GM18505 (cell line): ENCODE data around the gene AMBN.

Experiments
- ATAC-seq: cut with Tn5 transposase; IDR thresholded peaks from one replicate; pipeline ENCODE4 v1.9.1; 2021; ENCODE audit not compliant: unreplicated experiment
- POLR2A ChIP-seq: IDR thresholded peaks from 4 replicates; pipeline ENCODE4 v1.6.1; 2011; ENCODE audit warnings: borderline replicate concordance; ENCODE audit not compliant: insufficient read depth, insufficient read length; ENCODE audit errors: extremely low read depth

Gene AMBN

DNA sequence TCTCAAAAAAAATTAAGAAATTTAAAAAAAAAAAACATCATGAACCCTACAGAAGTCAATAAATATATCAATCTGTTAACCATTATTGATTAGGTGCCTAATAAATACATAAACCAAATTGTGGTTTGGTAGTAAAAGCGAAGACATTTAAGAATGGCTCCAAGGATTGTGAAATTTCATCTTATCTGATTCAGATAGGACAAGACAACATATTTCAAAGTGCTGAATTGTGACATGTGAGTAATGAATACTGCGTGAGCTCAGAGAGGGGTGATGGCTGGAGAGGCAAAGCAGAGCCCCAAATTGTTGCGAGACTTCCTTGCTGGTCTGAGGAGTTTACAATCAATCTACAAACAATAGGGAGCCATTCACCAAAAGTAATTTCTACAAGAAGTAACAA is 8.2 kb downstream of the AMBN start:
- TF ChIP-seq POLR2A = no peak

GRCh38 chr4:70600977-70601376 is 8.9 kb downstream of the AMBN start:
- no peak for TF ChIP-seq POLR2A
- ATAC-seq = no peak

More for the DNA sequence above, 8.2 kb downstream of the AMBN start:
- no peak for ATAC-seq

GRCh38 chr4:70601422-70602039 is 9.5 kb downstream of the AMBN start:
- ATAC-seq = peak; percentile 96
- no peak for TF ChIP-seq POLR2A

DNA sequence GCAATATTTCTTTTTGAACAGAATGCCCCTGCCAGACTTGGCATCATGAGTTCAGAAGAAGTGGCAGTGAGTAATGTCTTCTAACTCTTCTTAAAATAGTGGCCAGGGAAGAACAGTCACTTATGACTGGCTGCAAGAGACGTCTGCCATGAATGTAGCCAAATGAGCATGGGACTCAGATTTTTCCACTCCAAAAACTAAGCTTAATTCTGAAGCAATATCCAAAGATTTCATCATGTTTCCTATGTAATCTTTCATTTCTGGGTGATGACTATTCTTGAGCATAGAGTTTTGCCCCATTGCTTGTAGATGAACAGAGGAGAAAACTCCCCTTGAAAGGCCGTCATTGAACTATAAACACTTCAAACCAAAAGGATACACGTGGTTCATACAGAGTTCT is 11.8 kb downstream of the AMBN start:
- TF ChIP-seq POLR2A = no peak
- no peak for ATAC-seq

- ATAC-seq = no peak
- TF ChIP-seq POLR2A = no peak
Measured at GRCh38 chr4:70606459-70606858, 14.4 kb downstream of the AMBN start.

- ATAC-seq = no peak
- no peak for TF ChIP-seq POLR2A
Measured at GRCh38 chr4:70607334-70607853, 15.3 kb downstream of the AMBN start.

GRCh38 chr4:70608324-70608723 is 16.3 kb downstream of the AMBN start:
- no peak for TF ChIP-seq POLR2A
- ATAC-seq = no peak

DNA sequence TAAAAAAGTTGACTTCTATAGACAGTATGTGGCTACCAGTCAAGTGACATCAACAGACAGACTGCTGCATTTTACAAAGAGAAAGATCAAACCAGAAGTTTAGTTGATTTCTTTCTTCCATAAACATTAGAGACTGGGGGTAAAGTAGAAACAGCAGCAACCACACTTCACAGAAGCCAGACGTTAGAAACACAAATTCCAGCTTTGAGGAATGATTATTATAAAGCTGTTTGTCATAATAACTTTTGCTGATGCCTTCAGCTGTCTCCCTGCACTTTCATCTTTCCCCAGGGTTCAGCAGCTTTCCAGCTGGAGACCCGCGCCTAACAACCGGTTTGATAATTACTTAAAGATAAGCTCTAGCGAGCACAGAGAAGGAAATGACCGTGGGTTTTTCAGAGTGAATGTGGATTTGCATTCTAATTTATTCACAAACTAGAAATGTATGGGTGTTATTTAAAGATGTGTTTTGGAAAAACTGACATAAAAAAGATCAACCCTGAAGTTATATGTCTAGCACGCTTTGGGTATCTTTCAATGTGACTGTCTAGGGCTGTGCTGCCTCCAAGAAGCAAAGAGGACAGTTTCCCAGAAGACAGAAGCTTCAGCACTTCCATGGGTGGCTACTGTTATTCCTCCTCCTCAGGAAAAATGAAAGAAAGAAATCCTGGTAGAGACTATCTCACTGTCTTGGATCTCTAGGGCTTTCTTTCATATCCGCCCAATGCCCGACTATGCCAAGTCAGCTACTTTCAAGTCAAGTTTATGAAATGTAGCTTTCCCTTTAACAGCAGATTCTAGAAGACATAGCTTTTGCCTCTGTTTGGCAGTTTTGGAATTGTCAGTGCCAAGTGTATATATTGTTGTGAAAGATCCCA is 21.5 kb downstream of the AMBN start:
- ATAC-seq = peak; percentile 67
- no peak for TF ChIP-seq POLR2A

GRCh38 chr4:70614184-70614555 is 22.1 kb downstream of the AMBN start:
- no peak for TF ChIP-seq POLR2A
- ATAC-seq = no peak

GRCh38 chr4:70619288-70619687 is 27.2 kb downstream of the AMBN start:
- TF ChIP-seq POLR2A = no peak
- no peak for ATAC-seq

DNA sequence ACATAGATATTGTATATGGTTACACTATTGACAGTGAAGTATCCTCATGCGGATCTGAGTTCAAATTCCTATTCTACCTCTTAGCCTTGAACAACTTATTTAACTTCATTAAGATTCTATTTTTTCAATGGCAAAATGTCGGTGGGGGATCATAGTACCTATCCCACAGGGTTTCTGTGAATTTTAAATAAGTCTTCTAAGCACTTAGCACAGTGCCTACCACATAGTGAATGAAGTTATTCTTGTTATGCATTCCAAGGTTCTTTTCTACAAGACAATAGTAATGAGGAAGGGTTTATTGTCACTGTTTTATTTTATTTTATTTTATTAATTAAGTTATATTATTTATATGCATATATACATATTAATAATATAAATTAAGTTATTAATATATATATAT is 27.7 kb downstream of the AMBN start:
- ATAC-seq = no peak
- no peak for TF ChIP-seq POLR2A

DNA sequence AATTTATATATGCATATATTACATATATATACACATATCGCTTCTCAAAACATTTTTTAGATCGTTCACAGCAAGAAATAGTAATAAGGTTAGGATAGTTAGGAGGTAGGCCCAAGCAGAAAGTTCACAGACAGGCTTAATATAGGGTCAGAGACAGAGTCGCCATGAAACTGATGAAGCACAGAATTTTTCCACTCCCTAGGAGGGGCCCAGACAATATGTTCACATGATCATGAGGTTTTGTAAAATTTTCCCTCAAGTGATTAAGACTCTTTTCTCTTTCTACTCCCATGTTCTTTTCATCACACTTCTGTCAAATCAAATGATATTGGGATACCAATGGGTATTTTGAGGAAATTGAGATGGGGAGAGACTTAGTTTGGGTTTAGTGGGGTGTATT is 31.3 kb downstream of the AMBN start:
- no peak for TF ChIP-seq POLR2A

DNA sequence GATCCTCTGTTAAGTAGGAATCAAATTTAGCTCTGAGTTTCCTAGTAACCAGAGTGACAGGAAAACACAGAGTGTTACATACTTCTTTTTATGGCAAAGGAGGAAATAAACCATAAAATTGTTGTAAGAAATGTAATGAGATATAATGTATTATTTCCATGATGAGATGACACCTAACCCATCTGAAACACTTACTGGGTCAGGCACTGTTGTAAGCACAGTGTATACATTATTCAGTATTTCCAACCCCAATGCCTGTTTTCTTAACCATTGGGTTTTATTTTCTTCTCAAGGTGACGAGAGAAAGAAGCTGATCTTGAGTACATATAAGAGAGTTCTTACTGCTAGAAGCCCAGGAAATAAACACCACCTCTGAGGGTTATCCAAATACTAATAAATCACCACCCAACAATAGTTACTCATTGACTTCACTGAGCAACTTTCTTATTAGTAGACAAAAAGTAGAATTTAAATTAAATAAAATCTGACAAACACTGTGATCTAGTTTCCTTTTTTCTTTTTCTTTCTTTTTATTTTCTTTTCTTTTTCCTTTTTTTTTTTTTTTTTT is 32.3 kb downstream of the AMBN start:
- no peak for ATAC-seq
- no peak for TF ChIP-seq POLR2A

More for the DNA sequence above, 31.3 kb downstream of the AMBN start:
- ATAC-seq = no peak

DNA sequence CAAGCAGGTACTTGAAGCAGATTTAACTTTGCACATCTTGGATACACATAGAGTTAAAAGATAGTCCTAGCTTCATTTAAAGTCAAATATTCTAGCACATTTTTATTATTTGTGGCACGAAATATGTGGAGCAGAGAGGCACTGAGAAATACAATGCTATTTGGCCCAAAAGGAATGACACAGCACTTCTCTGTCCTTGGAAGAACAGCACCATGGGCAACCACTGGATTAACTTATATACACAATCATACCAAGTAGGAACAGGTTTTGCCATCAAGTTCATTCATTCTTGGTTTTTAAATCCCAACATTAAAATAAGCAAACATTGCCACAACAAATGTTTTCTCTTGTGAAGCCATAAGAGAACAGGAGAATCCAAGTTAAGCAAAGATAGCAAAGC is 35.6 kb downstream of the AMBN start:
- no peak for TF ChIP-seq POLR2A
- no peak for ATAC-seq

DNA sequence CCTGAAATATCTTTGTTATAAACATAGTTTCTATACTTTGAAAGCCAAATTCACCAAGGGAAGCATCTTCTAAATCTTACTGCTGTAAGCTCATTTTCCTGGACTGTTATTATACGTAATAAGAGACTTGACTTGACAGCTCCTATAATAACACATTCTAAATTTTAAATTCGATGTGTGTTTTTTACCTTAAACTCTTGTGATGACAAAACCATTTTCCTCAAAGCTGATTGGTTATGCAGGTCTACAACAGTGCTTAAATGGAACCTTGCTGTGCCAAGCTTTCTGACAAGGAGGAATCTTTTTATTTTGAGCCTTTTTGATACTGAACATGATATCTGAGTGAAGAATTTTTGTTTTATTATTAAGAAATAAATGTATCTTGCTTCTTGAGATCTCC is 36.4 kb downstream of the AMBN start, which contains the start of gene ENAM:
Gene ENAM (plus strand): TSS at position 301 of the 400 bp plus-strand sequence. CDS start 757 bp downstream, outside the sequence.
- TF ChIP-seq POLR2A = no peak
- no peak for ATAC-seq
